CD4-positive, alpha-beta T cell (primary cell): ENCODE data around the gene RLN2. TPM values are rescaled to one million over a fixed set of nuclear protein-coding genes. Genes with fewer than 3 reads are reported as not detected.
"Not testable (repeated sequence)": the region's sequence is repeated elsewhere in the genome, so short reads cannot be mapped to it uniquely, and the experiment has no call there.

Experiments
- ATAC-seq: fragments of 200-7000 bp; cut with Tn5 transposase; one replicate; pipeline ENCODE4 v1.10.0; 2022; ENCODE audit warnings: mild to moderate bottlenecking; ENCODE audit not compliant: poor library complexity
- CTCF ChIA-PET: fragments of 350-600 bp; sonication (Branson Sonifier 250); formaldehyde crosslinking; loops from one replicate; lab custom pipeline; 2021; ENCODE audit warnings: antibody characterized with exemption, inconsistent platforms; lab: Charles Lee
- POLR2A ChIA-PET: fragments of 350-600 bp; sonication (Branson Sonifier 250); formaldehyde crosslinking; loops from one replicate; lab custom pipeline; 2021; ENCODE audit warnings: antibody characterized with exemption, inconsistent platforms; lab: Charles Lee
- DNase-seq, 14 experiments: peaks; one replicate each; pipeline ENCODE4 v3.0.0-alpha.2; 2013 to 2020; ENCODE audit warnings: mixed read lengths in 2 of 14
- H3K27ac ChIP-seq, 2 donors: one replicate each; pipeline versions ENCODE4 v1.5.1 to v1.7.0; 2013; ENCODE audit warnings: low read length in 2 of 2, low read depth in 1 of 2, mild to moderate bottlenecking in 1 of 2
- H3K27me3 ChIP-seq, 2 experiments: 1 replicate in 1 of 2; 2 replicates in 1 of 2; pipeline versions ENCODE4 v1.6.1 to v1.7.0; 2013; ENCODE audit warnings: low read length in 2 of 2, control low read depth in 1 of 2, mild to moderate bottlenecking in 1 of 2, moderate library complexity in 1 of 2; ENCODE audit not compliant: insufficient read depth in 2 of 2, control insufficient read depth in 1 of 2
- H3K36me3 ChIP-seq: one replicate; pipeline ENCODE4 v1.6.1; 2013; ENCODE audit warnings: low read length, control low read depth; ENCODE audit not compliant: insufficient read depth
- H3K4me1 ChIP-seq: one replicate; pipeline ENCODE4 v1.6.1; 2013; ENCODE audit warnings: low read length, control low read depth; ENCODE audit not compliant: insufficient read depth
- H3K4me3 ChIP-seq: one replicate; pipeline ENCODE4 v1.5.1; 2013; ENCODE audit warnings: mild to moderate bottlenecking, low read length, moderate library complexity
- H3K9me3 ChIP-seq, 2 experiments: 1 replicate in 1 of 2; 2 replicates in 1 of 2; pipeline versions ENCODE4 v1.6.1 to v1.7.0; 2013; ENCODE audit warnings: low read length in 2 of 2, mild to moderate bottlenecking in 2 of 2, control low read depth in 1 of 2, moderate library complexity in 1 of 2; ENCODE audit not compliant: control insufficient read depth in 1 of 2, insufficient read depth in 1 of 2
- H3K27ac Mint-ChIP-seq: one replicate; pipeline ENCODE4 v1.8.0; 2020; ENCODE audit warnings: mixed read lengths
- H3K27me3 Mint-ChIP-seq: one replicate; pipeline ENCODE4 v1.8.0; 2021; ENCODE audit warnings: mixed read lengths
- H3K36me3 Mint-ChIP-seq: one replicate; pipeline ENCODE4 v1.8.0; 2021; ENCODE audit warnings: low read depth, mixed read lengths
- H3K4me1 Mint-ChIP-seq: one replicate; pipeline ENCODE4 v1.8.0; 2021; ENCODE audit warnings: low read depth, mixed read lengths
- H3K4me3 Mint-ChIP-seq: one replicate; pipeline ENCODE4 v1.8.0; 2020; ENCODE audit warnings: mild to moderate bottlenecking, mixed read lengths
- H3K9me3 Mint-ChIP-seq: one replicate; pipeline ENCODE4 v1.8.0; 2020; ENCODE audit warnings: mixed read lengths
- intact Hi-C, 2 experiments: fragments of 100-400 bp; cut with DNase I in 1 of 2; cut with micrococcal nuclease in 1 of 2; formaldehyde crosslinking; loops; one replicate each; pipeline versions ENCODE4 v1.15.1 to v1.9.0; 2023 to 2025; cut with DNase I, micrococcal nuclease
- total RNA-seq, 174 experiments: library from RNA in 2 of 174; stranded (reverse) in 2 of 174; gene quantifications; one replicate each; pipeline ENCODE4 v1.2.3 and lab custom pipeline; 2021 to 2026
- TF ChIP-seq, protein P1 (sequence below): fragments of 200-600 bp; IDR thresholded peaks from one replicate; pipeline ENCODE4 v1.8.0; 2022; ENCODE audit warnings: antibody characterized with exemption, mild to moderate bottlenecking

Gene RLN2
- total RNA-seq, 2 experiments from 2014 or later = 0.47 to 0.88 TPM

DNA sequence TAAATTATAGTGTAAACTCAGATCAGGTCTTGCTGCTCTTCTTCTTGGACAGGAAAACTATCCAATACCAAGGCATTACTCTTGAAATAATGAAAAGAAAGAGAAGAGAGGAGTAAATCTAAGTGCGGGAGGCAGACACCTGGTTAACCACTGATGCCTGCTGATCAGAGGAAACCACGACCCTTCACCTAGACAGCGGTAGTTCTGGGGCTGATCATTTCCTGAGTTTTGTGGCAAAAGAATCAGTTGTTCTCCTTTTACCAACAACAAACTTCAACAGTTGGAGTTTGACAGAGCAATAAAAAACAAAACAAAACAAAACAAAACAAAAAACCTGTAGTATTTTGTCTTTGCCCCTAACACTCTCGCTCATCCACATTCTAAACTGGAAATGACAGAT, 32.2 kb upstream of the RLN2 start:
- Histone ChIP-seq H3K36me3 (peaks cover 3% of the 10 kb centered on the region), H3K4me1 (peaks cover 19% of the 10 kb centered on the region), H3K9me3 (no peaks in the 10 kb centered on the region), H3K27ac (peak overlapping the region; percentile 47 to 52), H3K27me3 (no peaks in the 10 kb centered on the region), H3K4me3 (peak overlapping the region; percentile 17)
- intact Hi-C loops = no loop called here
- no peaks in the 10 kb centered on the region for H3K9me3 Mint-ChIP-seq
- CTCF ChIA-PET = interaction anchor here (1.1 kb wide), 1 partner anchor 15 kb away, joined by 3 read pairs; no protein-coding TSS in a partner anchor
- H3K4me1 Mint-ChIP-seq = peaks cover 54% of the 10 kb centered on the region
- POLR2A ChIA-PET = interaction anchor here (1.3 to 1.6 kb wide), 2 partner anchors 10 to 16 kb away, joined by 3 to 4 read pairs; no protein-coding TSS in a partner anchor
- TF ChIP-seq, protein P1, sequence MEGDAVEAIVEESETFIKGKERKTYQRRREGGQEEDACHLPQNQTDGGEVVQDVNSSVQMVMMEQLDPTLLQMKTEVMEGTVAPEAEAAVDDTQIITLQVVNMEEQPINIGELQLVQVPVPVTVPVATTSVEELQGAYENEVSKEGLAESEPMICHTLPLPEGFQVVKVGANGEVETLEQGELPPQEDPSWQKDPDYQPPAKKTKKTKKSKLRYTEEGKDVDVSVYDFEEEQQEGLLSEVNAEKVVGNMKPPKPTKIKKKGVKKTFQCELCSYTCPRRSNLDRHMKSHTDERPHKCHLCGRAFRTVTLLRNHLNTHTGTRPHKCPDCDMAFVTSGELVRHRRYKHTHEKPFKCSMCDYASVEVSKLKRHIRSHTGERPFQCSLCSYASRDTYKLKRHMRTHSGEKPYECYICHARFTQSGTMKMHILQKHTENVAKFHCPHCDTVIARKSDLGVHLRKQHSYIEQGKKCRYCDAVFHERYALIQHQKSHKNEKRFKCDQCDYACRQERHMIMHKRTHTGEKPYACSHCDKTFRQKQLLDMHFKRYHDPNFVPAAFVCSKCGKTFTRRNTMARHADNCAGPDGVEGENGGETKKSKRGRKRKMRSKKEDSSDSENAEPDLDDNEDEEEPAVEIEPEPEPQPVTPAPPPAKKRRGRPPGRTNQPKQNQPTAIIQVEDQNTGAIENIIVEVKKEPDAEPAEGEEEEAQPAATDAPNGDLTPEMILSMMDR = no peak
- ATAC-seq (peak; percentile 41), DNase-seq (peak in 12 of 14 experiments; percentile 5 to 74 (median 32))
- peak overlapping the region; percentile 78 for H3K27ac Mint-ChIP-seq
- no peaks in the 10 kb centered on the region for H3K27me3 Mint-ChIP-seq
- H3K36me3 Mint-ChIP-seq = peaks cover 32% of the 10 kb centered on the region
- H3K4me3 Mint-ChIP-seq = peak overlapping the region; percentile 81

DNA sequence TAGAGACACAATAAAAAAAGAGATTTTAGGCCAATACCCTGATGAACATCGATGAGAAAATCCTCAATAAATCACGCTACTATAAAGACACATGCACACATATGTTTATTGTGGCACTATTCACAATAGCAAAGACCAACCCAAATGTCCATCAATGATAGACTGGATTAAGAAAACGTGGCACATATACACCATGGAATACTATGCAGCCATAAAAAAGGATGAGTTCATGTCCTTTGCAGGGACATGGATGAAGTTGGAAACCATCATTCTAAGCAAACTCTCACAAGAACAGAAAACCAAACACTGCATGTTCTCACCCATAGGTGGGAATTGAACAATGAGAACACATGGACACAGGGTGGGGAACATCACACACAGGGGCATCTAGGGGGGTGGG, 26.8 kb upstream of the RLN2 start:
- CTCF ChIA-PET = interaction anchor here (1.0 kb wide), 1 partner anchor 22 kb away, joined by 3 read pairs; no protein-coding TSS in a partner anchor
- DNase-seq, H3K27ac Mint-ChIP-seq, H3K4me3 Mint-ChIP-seq, H3K27me3 Mint-ChIP-seq, H3K4me3 ChIP-seq, H3K9me3 ChIP-seq, POLR2A ChIA-PET, H3K27ac ChIP-seq, H3K9me3 Mint-ChIP-seq, H3K27me3 ChIP-seq, H3K36me3 ChIP-seq, ATAC-seq: not testable (repeated sequence)
- peaks cover 65% of the 10 kb centered on the region for H3K4me1 Mint-ChIP-seq
- intact Hi-C loops = loop anchor here in 1 of 2 experiments (5.0 kb wide), 1 partner anchor 106 kb away; the partner anchor contains the start of gene PLGRKT
- peaks cover 84% of the 10 kb centered on the region for H3K36me3 Mint-ChIP-seq
- H3K4me1 ChIP-seq = peaks cover 26% of the 10 kb centered on the region

DNA sequence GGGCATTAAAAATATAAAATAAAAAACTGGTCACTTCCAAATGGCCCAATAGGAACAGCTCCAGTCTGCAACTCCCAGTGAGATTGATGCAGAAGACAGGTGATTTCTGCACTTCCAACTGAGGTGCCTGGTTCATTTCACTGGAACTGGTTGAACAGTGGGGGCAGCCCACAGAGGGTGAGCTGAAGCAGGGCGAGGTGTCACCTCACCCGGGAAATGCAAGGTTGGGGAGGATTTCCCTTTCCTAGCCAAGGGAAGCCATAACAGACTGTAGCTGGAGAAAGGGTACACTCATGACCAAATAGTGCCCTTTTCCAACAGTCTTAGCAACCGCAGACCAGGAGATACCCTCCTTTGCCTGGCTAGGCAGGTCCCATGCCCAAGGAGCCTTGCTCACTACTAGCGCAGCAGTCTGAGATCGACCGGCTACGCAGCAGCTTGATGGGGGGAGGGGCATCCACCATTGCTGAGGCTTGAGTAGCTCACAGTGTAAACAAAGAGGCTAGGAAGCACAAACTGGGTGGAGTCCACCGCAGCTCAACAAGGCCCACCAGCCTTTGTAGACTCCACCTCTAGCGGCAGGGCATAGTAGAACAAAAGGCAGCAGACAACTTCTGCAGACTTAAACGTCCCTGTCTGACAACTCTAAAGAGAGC, 22.5 kb upstream of the RLN2 start:
- peaks cover 2% of the 10 kb centered on the region for H3K9me3 Mint-ChIP-seq
- H3K4me3 Mint-ChIP-seq = peak overlapping the region; percentile 11
- DNase-seq = peak in 9 of 14 experiments; percentile 9 to 82 (median 37)
- Histone ChIP-seq H3K27me3 (no peaks in the 10 kb centered on the region), H3K4me3 (no peak overlapping the region), H3K9me3 (no peaks in the 10 kb centered on the region), H3K36me3 (no peaks in the 10 kb centered on the region), H3K4me1 (peaks cover 18% of the 10 kb centered on the region), H3K27ac (peak overlapping the region in 1 of 2 donors; percentile 13)
- peaks cover 68% of the 10 kb centered on the region for H3K36me3 Mint-ChIP-seq
- POLR2A ChIA-PET = interaction anchor here (0.9 to 1.2 kb wide), 4 partner anchors 10 to 113 kb away, joined by 3 read pairs; no protein-coding TSS in a partner anchor
- no peaks in the 10 kb centered on the region for H3K27me3 Mint-ChIP-seq
- ATAC-seq = peak; percentile 84
- intact Hi-C loops = no loop called here
- CTCF ChIA-PET = no interaction called here
- peak overlapping the region; percentile 51 for H3K27ac Mint-ChIP-seq
- TF ChIP-seq, protein P1 = no peak
- H3K4me1 Mint-ChIP-seq = peaks cover 44% of the 10 kb centered on the region
